Mesenteric fat pad (tissue), 1 donor: ENCODE data around the gene TMEM135. TPM values are rescaled to one million over a fixed set of nuclear protein-coding genes. Genes with fewer than 3 reads are reported as not detected.
"Not testable (repeated sequence)": the region's sequence is repeated elsewhere in the genome, so short reads cannot be mapped to it uniquely, and the experiment has no call there.

ENCODE experiments used
- DNase-seq: peaks from one replicate; pipeline ENCODE4 v3.0.0-alpha.2; 2020; ENCODE audit warnings: low spot score
- total RNA-seq: library from RNA; stranded (reverse); fragmentation: NEBNext Ultra II Directional; extraction: Animal tissue kit (Norgen Biotek cat#: 25700); gene quantifications from one replicate; pipeline ENCODE4 v1.2.1, GENCODE V29; 2021
- donor health status: DM: yes; HTN: yes; CAD: no.

The TMEM135 gene
- total RNA-seq, 1 donor from 2014 or later = 64.3 TPM

GRCh38 chr11:87139475-87139874 is 101.7 kb downstream of the TMEM135 start:
- DNase-seq = no peak

- no peak for DNase-seq
Measured at GRCh38 chr11:87141322-87141721, 103.6 kb downstream of the TMEM135 start.

DNA sequence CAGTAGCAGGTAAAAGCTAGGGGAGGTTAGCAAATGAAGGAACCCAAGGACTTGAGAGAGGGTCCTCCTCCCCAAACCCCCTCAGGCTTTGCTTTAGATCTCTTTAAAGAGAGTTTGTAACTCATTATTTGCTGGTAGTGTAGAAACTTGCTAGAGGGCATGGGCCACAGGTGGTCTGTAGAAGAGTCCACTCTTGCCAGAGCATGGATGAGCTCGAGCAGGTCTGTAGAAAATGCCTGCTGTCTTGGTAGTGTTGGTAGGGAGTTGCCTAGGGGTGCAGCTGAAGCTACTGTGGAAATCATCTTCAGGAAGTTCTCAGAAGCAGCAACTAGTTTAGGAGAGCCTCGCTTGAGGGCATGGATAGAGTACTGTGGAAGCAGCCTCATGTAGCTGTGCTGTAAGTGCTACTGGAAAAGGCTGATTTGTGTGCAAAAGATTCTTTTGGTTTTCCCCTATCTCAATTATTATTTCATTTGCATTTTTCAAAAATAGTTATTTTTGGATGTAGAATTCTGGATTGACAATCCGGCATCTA is 104.3 kb downstream of the TMEM135 start:
- no peak for DNase-seq

GRCh38 chr11:87142594-87142993 is 104.9 kb downstream of the TMEM135 start:
- DNase-seq = no peak

DNA sequence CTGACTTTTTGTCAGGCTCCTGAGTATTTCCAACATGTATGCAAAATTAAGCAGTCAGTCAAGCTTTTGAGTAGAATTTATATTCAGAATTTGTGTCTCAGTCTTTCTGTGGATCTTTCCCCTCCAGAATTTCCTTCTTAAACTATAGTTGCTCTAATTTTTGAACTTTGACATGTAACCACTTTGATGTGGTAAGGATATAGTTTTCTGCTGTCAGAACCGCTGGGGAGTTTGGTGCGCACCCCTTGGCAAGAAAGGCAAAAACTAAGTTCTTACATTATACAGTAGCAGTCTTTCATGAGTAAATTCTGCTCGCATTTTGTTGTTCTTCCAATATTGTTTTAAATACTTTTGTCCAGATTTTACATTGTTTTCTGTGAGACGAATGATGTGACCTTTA is 105.9 kb downstream of the TMEM135 start:
- no peak for DNase-seq

DNA sequence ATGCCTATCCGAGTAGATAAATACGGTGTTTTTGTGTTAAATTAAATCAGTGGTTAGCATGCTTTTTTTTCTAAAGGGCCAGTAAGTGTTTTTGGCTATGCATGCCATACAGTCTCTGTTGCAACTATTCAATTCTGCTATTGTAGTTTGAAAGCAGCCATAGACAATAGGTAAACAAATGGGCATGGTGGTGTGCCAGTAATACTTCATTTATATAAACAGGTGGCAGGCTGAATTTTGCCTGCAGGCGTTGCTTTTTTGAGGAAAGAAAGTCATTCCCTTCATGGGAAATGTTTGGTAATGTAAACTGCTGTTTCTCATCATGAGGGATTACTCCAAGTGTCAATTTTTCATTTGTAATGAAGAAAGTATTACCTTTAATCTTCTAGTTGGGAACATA is 106.5 kb downstream of the TMEM135 start:
- no peak for DNase-seq

- no peak for DNase-seq
Measured at GRCh38 chr11:87148749-87149148, 111.0 kb downstream of the TMEM135 start.

- not testable (repeated sequence) for DNase-seq
Measured at GRCh38 chr11:87149782-87150181, 112.0 kb downstream of the TMEM135 start.

DNA sequence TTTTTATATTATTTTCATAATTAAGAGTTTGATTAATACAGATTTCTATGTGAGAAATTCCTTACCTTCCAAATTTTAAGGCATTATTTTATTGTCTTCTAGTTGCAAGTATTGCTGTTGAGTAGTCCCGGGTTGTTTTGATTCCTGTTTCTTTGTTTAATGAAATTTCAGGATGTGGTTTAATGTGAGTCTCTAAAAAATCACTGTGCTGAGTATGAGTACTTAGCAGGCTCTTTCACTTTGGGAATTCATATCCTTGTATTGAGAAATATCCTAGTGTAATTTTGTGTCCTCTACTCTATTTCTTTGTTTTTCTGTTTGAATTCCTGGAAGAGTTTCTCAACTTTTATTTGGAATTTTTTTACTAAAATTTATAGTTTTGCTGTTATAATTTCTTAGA is 113.2 kb downstream of the TMEM135 start:
- no peak for DNase-seq

GRCh38 chr11:87154246-87154645 is 116.5 kb downstream of the TMEM135 start:
- DNase-seq = no peak

GRCh38 chr11:87156970-87157369 is 119.2 kb downstream of the TMEM135 start:
- no peak for DNase-seq

- not testable (repeated sequence) for DNase-seq
Measured at GRCh38 chr11:87169076-87169475, 131.3 kb downstream of the TMEM135 start.

DNA sequence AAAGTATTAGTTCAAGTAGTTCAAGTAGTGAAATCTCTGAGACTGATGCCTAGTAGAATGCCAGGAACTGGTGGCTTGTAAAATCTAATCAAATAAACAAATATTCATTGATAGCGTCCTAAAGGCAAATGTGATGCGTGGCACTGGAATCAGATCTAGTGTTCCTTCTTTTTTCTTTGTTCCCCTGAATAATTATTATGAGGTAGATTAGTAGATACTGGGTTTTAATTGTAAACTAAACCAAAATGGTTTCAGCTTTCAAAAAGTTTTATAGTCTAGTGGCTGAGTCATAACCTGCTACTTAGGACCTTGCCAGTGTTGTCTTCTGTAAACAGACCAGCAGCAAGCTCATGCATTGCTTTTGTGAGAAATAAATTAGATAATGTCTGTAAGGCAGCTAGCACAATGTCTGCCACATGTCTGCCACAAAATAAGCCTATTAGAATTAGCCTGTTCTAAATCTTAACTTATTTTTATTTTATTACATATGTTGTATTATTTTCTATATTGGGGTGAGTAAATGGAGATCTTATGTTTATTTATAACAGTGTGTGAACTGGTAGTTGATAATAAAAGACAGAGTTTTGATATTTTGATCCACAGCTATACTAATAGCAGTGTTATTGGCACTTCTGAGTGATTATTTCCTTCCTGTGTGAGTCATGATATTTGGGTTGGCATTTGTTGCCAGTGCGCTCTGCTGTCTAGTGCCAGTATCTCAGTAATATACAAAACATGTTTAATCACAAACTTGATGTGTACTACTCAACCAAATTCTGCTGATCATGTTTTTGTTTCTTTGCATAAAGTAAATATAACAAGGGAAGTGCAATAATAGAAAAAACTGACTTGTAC is 135.7 kb downstream of the TMEM135 start:
- no peak for DNase-seq

DNA sequence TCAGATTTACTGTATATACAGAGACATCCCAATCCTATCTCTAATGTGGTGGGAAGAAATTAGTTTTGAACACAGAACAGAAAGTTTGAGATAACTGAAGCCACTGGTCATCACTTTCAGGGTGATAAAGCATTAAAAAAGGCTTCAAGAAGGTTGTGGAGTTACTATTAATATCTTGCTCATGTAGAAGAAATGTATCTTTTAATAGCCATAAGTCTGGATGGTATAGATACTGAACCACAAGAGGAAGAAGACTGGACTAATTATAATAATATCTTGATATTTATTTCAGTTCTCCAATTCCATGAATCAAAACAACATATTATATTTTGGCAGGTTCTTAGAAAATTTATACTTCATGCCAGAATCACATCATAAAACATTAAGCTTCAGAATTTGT is 137.1 kb downstream of the TMEM135 start:
- no peak for DNase-seq

DNA sequence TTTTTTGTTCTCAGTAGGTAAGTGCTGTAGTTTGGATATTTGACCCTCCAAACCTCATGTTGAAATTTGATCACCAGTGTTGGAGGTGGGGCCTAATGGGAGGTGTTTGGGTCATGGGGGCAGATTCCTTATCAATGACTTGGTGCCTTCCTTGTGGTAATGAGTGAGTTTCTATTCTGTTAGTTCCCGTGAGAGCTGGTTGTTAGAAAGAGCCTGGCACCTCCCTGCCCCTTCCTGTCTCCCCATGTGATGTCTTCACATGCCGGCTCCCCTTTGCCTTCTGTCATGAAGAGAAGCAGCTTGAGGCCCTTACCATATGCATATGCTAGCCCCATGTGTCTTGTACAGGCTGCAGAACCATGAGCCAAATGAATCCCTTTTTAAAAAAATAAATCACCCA is 138.3 kb downstream of the TMEM135 start:
- DNase-seq = no peak

GRCh38 chr11:87179621-87180020 is 141.9 kb downstream of the TMEM135 start:
- no peak for DNase-seq

DNA sequence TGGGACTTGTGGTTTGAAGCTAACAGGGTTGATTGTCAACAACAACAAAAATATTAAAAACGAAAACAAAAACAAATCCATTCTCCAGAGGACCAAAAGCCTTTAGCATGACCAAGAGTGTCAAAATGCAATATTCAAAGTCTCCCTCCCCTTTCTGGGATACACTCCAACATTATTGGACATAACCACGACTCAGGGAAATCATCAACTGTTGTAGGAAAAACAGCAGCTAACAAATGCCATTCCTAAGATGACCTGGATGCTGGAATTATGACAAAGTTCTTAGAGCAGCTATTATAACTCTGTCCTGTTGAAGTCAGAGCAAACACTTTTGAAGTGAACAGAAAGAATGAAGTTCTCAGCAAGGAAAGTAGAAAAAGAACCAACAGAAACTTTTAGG is 143.0 kb downstream of the TMEM135 start:
- DNase-seq = no peak

DNA sequence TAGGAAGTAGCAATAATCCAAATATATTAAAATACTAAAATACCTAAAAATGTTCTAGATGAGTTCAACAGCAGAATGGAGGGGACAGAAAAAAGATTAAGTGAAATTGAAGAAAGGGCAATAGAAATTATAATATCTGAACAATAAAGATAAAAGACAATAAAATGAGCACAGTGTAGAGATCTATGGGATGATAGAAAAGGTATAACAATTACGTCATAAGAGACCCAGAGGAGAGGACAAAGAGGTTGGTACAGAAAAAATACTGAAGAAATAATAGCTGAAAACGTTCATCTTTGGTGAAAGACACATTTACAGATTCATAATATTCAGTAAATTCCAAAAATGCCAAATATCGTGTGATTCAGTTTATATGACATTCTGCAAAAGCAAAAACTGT is 143.4 kb downstream of the TMEM135 start:
- DNase-seq = no peak

- DNase-seq = no peak
Measured at GRCh38 chr11:87185228-87185627, 147.5 kb downstream of the TMEM135 start.

DNA sequence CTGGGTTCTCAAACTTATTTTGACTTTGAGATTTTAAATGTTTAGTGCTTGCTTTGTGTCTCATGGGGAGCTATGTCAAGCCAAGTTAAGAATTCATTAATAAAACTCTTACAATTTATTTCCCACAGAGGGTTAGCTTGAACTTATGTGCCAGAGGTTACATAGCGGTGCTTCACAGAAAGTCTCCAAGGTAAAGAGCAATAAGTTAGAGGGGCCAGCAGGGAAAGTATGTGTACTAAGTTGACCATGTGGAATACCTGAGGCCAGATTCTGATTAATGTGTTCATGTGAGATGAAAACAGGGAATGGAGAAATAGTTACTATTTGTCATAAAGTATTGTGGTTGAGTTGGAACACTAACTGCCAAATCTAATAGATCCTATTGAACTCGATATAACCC is 149.3 kb downstream of the TMEM135 start:
- DNase-seq = no peak

GRCh38 chr11:87187930-87188329 is 150.2 kb downstream of the TMEM135 start:
- no peak for DNase-seq

DNA sequence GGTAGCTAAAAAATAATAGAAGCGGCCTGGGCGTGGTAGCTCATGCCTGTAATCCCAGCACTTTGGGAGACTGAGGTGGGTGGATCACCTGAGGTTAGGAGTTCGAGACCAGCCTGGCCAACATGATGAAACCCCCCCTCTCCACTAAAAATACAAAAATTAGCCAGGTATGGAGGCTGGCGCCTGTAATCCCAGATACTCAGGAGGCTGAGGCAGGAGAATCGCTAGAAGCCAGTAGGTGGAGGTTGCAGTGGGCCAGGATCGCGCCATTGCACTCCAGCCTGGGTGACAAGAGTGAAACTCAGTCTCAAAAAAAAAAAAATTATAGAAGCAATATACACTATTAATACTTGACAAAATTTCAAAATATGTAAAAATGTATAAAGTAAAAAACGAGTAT is 150.7 kb downstream of the TMEM135 start:
- DNase-seq = not testable (repeated sequence)

DNA sequence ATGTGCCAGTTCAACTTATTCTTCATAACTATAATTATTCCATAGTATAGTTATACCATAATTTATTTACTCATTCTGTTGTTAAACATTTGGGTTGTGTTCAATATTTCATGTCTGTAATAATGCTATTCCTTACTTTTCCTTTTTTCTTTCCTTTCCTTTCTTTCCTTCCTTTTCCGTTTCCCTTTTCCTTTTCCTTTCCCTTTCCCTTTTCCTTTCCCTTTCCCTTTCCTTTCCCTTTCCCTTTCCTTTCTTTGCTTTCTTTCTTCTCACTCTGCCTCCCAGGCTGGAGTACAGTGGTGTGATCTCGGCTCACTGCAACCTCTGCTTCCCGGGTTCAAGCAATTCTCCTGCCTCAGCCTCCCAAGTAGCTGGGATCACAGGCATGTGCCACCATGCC is 151.2 kb downstream of the TMEM135 start:
- not testable (repeated sequence) for DNase-seq
